Transverse colon (tissue), 4 donors: Measurements from ENCODE around the gene SETD9. TPM values are rescaled to one million over a fixed set of nuclear protein-coding genes. Genes with fewer than 3 reads are reported as not detected.
A peak's percentile ranks its signal among the peaks of the same experiment; 100 is the strongest.

Experiments
- DNase-seq: peaks from one replicate; pipeline ENCODE4 v3.0.0-alpha.2; 2019
- H3K27ac ChIP-seq, 4 donors: fragments of 200-600 bp; sonication (generic); 2 replicates each; pipeline ENCODE4 v1.5.1; 2016 to 2018; ENCODE audit warnings: inconsistent platforms in 4 of 4
- H3K27me3 ChIP-seq: fragments of 200-600 bp; sonication (generic); 2 replicates; pipeline ENCODE4 v1.5.1; 2017; ENCODE audit warnings: inconsistent platforms
- H3K36me3 ChIP-seq, 4 donors: fragments of 200-600 bp; sonication (generic); 2 replicates each; pipeline ENCODE4 v1.5.1; 2017 to 2019; ENCODE audit warnings: inconsistent platforms in 4 of 4
- H3K4me1 ChIP-seq, 4 donors: fragments of 200-600 bp; sonication (generic); 2 replicates each; pipeline ENCODE4 v1.5.1; 2017 to 2020; ENCODE audit warnings: inconsistent platforms in 4 of 4
- H3K4me3 ChIP-seq, 4 donors: fragments of 200-600 bp; sonication (generic); 1 replicate in 1 of 4; 2 replicates in 3 of 4; pipeline versions ENCODE4 v1.5.1 to v1.6.1; 2017 to 2019; ENCODE audit warnings: inconsistent platforms in 4 of 4
- H3K9me3 ChIP-seq, 2 donors: fragments of 200-600 bp; sonication (generic); 2 replicates each; pipeline ENCODE4 v1.5.1; 2017 to 2019; ENCODE audit warnings: inconsistent platforms in 2 of 2
- EP300 ChIP-seq: sonication (generic); formaldehyde crosslinking; IDR thresholded peaks from one replicate; pipeline ENCODE4 v1.6.1; 2017; ENCODE audit warnings: antibody characterized with exemption, low read depth
- POLR2A ChIP-seq: fragments of 450-650 bp; IDR thresholded peaks from one replicate; pipeline ENCODE4 v1.6.1; 2016; ENCODE audit warnings: antibody characterized with exemption, mild to moderate bottlenecking, moderate library complexity
- POLR2AphosphoS5 ChIP-seq, 3 donors: sonication (generic); formaldehyde crosslinking; IDR thresholded peaks; one replicate each; pipeline ENCODE4 v1.6.1; 2016; ENCODE audit warnings: antibody characterized with exemption in 3 of 3
- WGBS, 2 donors: methylation state at CpG; one replicate each; pipeline ENCODE4 v1.1.5; 2018; ENCODE audit warnings: low coverage in 1 of 2; 5-methylcytosine and 5-hydroxymethylcytosine counted together
- in situ Hi-C, 4 donors: fragments of 200-750 bp; cut with MboI; loops; one replicate each; pipeline versions ENCODE4 v1.15.0 to v1.15.1; 2017; ENCODE audit warnings: low sequenced_read_pairs in 3 of 4, low pct_ligation_motif_present in 1 of 4, low pct_unique_long_range_greater_than_20kb in 1 of 4
- intact Hi-C: fragments of 100-400 bp; cut with DNase I; formaldehyde crosslinking; loops from one replicate; pipeline ENCODE4 v1.15.1; 2023; ENCODE audit warnings: low total_unique reads
- total RNA-seq, 4 donors: library from RNA; depleted of rRNA; stranded (reverse); fragments of >200 nt; gene quantifications; one replicate each; pipeline ENCODE4 v1.1.0, GENCODE V29; 2016
- TF ChIP-seq, protein P1 (sequence below), 5 experiments: fragments of 200-600 bp in 3 of 5; fragments of 450-650 bp in 2 of 5; sonication (generic) in 3 of 5; IDR thresholded peaks; 1 replicate in 2 of 5; 2 replicates in 3 of 5; pipeline ENCODE4 v1.5.1; 2016 to 2017; ENCODE audit warnings: antibody characterized with exemption in 5 of 5, inconsistent platforms in 3 of 5, mild to moderate bottlenecking in 2 of 5, moderate library complexity in 1 of 5

Gene SETD9
- total RNA-seq, 4 donors from 2014 or later = 26.6 to 27.9 TPM; not detected in 2

DNA sequence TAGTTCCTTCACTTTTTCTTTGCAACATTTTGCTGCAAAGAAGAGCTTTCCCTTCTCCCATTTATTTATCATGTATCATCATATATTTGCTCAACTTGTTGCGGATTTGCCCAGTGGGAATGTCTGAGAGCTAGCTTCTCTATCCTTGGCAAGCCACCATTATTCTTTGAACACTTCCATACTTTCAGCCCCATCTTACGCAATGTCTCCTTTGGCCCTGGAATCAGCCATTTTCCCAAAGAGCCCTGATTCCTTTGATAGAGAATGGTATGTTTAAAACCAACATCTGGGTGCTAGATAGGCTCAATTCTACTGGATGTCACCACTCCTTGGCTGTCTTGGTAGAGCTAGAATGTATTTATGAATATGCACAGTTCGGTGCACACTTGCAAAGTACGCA, 12.6 kb upstream of the SETD9 start:
- Histone ChIP-seq H3K4me1 (no peaks in the 10 kb centered on the region), H3K27me3 (no peaks in the 10 kb centered on the region), H3K27ac (no peak overlapping the region), H3K36me3 (peaks cover 0 to 9% (median 0%) of the 10 kb centered on the region in 4 donors), H3K9me3 (no peaks in the 10 kb centered on the region), H3K4me3 (no peak overlapping the region)
- TF ChIP-seq, protein P1, sequence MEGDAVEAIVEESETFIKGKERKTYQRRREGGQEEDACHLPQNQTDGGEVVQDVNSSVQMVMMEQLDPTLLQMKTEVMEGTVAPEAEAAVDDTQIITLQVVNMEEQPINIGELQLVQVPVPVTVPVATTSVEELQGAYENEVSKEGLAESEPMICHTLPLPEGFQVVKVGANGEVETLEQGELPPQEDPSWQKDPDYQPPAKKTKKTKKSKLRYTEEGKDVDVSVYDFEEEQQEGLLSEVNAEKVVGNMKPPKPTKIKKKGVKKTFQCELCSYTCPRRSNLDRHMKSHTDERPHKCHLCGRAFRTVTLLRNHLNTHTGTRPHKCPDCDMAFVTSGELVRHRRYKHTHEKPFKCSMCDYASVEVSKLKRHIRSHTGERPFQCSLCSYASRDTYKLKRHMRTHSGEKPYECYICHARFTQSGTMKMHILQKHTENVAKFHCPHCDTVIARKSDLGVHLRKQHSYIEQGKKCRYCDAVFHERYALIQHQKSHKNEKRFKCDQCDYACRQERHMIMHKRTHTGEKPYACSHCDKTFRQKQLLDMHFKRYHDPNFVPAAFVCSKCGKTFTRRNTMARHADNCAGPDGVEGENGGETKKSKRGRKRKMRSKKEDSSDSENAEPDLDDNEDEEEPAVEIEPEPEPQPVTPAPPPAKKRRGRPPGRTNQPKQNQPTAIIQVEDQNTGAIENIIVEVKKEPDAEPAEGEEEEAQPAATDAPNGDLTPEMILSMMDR (IDR thresholded peaks at IDR 0.05) = no peak
- TF ChIP-seq POLR2AphosphoS5 (IDR thresholded peaks at IDR 0.05) (no peak), POLR2A (no peak), EP300 (no peak)
- DNase-seq = no peak
- 86 to 98% methylated on average over 4 of the region's 4 CpGs for WGBS, 2 donors
- in situ Hi-C loops = loop anchor here in 1 of 4 donors (10.0 kb wide), 1 partner anchor 238 kb away; no protein-coding TSS in a partner anchor
- intact Hi-C loops = no loop called here

DNA sequence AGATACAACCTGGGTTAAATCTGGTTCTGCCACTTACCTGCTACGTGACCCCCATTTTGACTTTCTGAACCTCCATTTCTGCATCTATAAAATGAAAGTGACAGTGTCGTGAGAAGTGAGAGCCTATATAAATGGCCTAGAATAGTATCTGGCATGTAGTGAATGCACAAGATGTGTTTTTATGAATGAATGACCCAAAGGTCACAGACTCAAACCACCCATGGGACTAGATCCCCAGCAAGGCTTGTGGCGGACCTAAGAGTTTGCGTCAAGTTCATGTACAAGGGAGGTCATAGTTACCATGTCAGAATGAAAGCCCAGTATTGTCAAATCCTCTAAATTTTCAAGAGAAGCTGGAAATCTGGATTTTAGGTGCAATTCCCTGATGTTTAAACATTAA, 11.2 kb upstream of the SETD9 start:
- intact Hi-C loops = no loop called here
- 89 to 94% methylated on average over 4 of the region's 4 CpGs for WGBS, 2 donors

DNA sequence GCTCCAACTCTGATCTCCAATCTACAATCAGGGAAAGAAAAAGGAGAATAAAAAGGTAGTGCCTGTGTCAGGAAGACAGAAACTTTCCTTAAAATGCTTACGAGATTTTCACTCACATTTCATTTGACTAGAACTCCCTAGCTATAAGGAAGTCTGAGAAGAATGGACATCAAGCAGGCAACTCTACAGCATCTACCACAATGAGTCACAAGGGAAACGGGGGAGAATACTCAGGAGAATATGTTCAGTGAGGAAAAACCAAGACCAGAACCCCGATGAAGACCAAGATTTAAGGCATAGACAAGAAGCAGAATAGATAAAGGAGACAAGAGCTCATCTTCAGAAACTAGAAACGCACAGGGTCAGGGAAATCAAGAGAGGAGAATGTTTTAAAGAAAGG, 9.0 kb upstream of the SETD9 start:
- Histone ChIP-seq H3K27ac (no peak overlapping the region), H3K4me1 (no peaks in the 10 kb centered on the region), H3K27me3 (no peaks in the 10 kb centered on the region), H3K4me3 (no peak overlapping the region), H3K36me3 (no peaks in the 10 kb centered on the region), H3K9me3 (no peaks in the 10 kb centered on the region)
- in situ Hi-C loops = loop anchor here in 3 of 4 donors (5.0 to 25.0 kb wide), 3 partner anchors 312 to 324 kb away; no protein-coding TSS in a partner anchor
- no peak for DNase-seq
- 53 to 73% methylated on average over 4 of the region's 4 CpGs for WGBS, 2 donors
- intact Hi-C loops = no loop called here
- TF ChIP-seq EP300 = no peak
- no peak for TF ChIP-seq POLR2A
- no peak for TF ChIP-seq POLR2AphosphoS5 (IDR thresholded peaks at IDR 0.05)

More for the DNA sequence above, 11.2 kb upstream of the SETD9 start:
- H3K27me3 ChIP-seq = no peaks in the 10 kb centered on the region
- no peak overlapping the region for H3K4me3 ChIP-seq
- no peaks in the 10 kb centered on the region for H3K9me3 ChIP-seq
- no peak for DNase-seq
- peaks cover 0 to 9% (median 0%) of the 10 kb centered on the region in 4 donors for H3K36me3 ChIP-seq
- H3K4me1 ChIP-seq = no peaks in the 10 kb centered on the region
- no peak overlapping the region for H3K27ac ChIP-seq
- TF ChIP-seq POLR2A = no peak
- TF ChIP-seq POLR2AphosphoS5 (IDR thresholded peaks at IDR 0.05) = no peak
- no peak for TF ChIP-seq EP300
- TF ChIP-seq, protein P1 (IDR thresholded peaks at IDR 0.05) = no peak
- in situ Hi-C loops = loop anchor here in 1 of 4 donors (10.0 kb wide), 1 partner anchor 237 kb away; no protein-coding TSS in a partner anchor

DNA sequence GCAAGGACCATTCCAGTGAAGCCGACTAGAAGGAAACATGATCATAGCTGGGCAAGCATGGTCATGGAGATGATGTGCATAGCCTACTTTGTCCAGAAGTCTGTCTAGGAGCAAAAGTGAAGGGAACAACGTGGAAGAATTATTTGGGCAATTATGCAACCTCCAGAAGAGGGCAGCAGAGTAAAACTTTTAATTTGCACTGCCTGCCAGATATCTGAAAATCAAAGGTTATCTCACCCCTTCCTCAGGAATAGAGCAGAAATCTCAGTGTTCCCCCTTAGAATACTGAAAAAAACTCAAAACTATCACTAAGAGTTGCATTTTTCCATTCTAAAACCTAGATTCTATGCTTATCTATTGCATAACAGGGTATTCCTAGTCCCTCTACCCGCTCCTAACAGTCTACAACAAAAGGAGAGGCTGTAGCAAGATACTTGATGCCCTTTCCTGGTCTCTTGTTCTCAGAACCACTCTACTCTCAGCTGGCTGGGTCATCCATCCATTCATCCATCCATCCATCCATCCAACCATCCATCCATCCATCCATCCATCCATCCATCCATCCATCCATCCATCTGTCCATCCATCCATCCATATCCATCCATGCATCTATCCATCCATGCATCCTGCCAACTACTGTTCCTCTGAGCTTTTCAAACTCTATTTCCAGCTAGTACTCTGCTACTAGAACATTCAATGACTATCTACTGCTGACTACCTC, 8.4 kb upstream of the SETD9 start:
- in situ Hi-C loops = loop anchor here in 3 of 4 donors (5.0 to 25.0 kb wide), 3 partner anchors 311 to 324 kb away; no protein-coding TSS in a partner anchor

More for the DNA sequence above, 8.4 kb upstream of the SETD9 start:
- H3K4me3 ChIP-seq = no peak overlapping the region
- TF ChIP-seq EP300 (no peak), POLR2A (no peak), POLR2AphosphoS5 (IDR thresholded peaks at IDR 0.05) (no peak)
- TF ChIP-seq, protein P1 (IDR thresholded peaks at IDR 0.05) = peak; percentile 70 to 83 (median 72)
- H3K9me3 ChIP-seq = no peaks in the 10 kb centered on the region
- DNase-seq = no peak
- H3K27ac ChIP-seq = no peak overlapping the region
- intact Hi-C loops = no loop called here
- H3K4me1 ChIP-seq = no peaks in the 10 kb centered on the region
- no peaks in the 10 kb centered on the region for H3K36me3 ChIP-seq
- WGBS, 2 donors = 33 to 38% methylated on average over 3 of the region's 3 CpGs
- no peaks in the 10 kb centered on the region for H3K27me3 ChIP-seq
